Measurements from ENCODE around the gene ACSS1. TPM values are rescaled to one million over a fixed set of nuclear protein-coding genes. Genes with fewer than 3 reads are reported as not detected.

Gene ACSS1
- total and polyA plus RNA-seq, 2 experiments from 2014 or later: 1.3 to 4.1 TPM

DNA sequence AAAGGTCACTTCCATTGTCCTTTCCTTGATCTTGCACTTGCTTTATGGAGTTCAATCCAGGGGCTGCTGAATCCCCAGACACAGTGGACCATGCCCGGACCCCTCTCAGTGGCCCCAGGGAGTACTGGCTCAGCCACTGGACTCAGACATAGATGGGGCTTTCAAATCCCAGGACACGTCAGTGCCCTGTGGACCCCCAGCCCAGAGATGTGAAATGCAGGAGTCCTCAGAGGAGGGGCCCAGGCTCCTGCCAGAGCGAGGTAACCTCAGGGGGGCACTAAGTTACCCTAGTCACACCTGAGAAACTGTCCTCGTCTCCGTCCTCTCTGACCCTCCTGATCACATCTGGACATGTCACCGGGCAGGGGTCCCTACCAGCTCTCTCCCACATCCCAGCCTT lies 46.7 kb downstream of the ACSS1 start:
- DNase-seq (ENCODE audit: low spot score) (no peak), ATAC-seq (no peak)
- Mint-ChIP-seq H3K4me3 (no peak overlapping the region), H3K4me1 (no peaks in the 10 kb centered on the region), H3K9me3 (no peaks in the 10 kb centered on the region), H3K27ac (no peak overlapping the region), H3K27me3 (ENCODE audit: insufficient read depth, low read depth, poor library complexity) (peaks cover 3% of the 10 kb centered on the region), H3K36me3 (ENCODE audit: low read depth) (no peaks in the 10 kb centered on the region)
- no peaks in the 10 kb centered on the region for H3K4me1 ChIP-seq (ENCODE audit: insufficient read depth)
- no peak overlapping the region for H3K4me2 ChIP-seq
- H3K27me3 ChIP-seq (ENCODE audit: insufficient read depth): no peaks in the 10 kb centered on the region
- H3K9me2 ChIP-seq (ENCODE audit: insufficient read depth): no peaks in the 10 kb centered on the region
- no peak overlapping the region for H2AFZ ChIP-seq
- TF ChIP-seq JUNB (IDR thresholded peaks at IDR 0.05; ENCODE audit: unreplicated experiment) (no peak), NANOG (IDR thresholded peaks at IDR 0.05; ENCODE audit: borderline replicate concordance) (no peak), EZH2 (IDR thresholded peaks at IDR 0.05; ENCODE audit: low read depth, unreplicated experiment) (no peak), ZNF462 (CRISPR knock-in tag; IDR thresholded peaks at IDR 0.05) (no peak), STAT1 (IDR thresholded peaks at IDR 0.05; ENCODE audit: unreplicated experiment) (no peak), CREB1 (CRISPR knock-in tag; IDR thresholded peaks at IDR 0.05; ENCODE audit: low read depth) (no peak), POLR2AphosphoS5 (IDR thresholded peaks at IDR 0.05; ENCODE audit: low read depth) (no peak), ZNF114 (CRISPR knock-in tag; IDR thresholded peaks at IDR 0.05) (no peak), EZH2phosphoT487 (IDR thresholded peaks at IDR 0.05; ENCODE audit: unreplicated experiment) (no peak), ZNF331 (CRISPR knock-in tag; IDR thresholded peaks at IDR 0.05; ENCODE audit: low read depth) (no peak)
- TF ChIP-seq, protein P1, sequence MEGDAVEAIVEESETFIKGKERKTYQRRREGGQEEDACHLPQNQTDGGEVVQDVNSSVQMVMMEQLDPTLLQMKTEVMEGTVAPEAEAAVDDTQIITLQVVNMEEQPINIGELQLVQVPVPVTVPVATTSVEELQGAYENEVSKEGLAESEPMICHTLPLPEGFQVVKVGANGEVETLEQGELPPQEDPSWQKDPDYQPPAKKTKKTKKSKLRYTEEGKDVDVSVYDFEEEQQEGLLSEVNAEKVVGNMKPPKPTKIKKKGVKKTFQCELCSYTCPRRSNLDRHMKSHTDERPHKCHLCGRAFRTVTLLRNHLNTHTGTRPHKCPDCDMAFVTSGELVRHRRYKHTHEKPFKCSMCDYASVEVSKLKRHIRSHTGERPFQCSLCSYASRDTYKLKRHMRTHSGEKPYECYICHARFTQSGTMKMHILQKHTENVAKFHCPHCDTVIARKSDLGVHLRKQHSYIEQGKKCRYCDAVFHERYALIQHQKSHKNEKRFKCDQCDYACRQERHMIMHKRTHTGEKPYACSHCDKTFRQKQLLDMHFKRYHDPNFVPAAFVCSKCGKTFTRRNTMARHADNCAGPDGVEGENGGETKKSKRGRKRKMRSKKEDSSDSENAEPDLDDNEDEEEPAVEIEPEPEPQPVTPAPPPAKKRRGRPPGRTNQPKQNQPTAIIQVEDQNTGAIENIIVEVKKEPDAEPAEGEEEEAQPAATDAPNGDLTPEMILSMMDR (conservative IDR thresholded peaks at IDR 0.05; ENCODE audit: low read depth in 2 of 2): no peak
- TF ChIP-seq, protein P2, sequence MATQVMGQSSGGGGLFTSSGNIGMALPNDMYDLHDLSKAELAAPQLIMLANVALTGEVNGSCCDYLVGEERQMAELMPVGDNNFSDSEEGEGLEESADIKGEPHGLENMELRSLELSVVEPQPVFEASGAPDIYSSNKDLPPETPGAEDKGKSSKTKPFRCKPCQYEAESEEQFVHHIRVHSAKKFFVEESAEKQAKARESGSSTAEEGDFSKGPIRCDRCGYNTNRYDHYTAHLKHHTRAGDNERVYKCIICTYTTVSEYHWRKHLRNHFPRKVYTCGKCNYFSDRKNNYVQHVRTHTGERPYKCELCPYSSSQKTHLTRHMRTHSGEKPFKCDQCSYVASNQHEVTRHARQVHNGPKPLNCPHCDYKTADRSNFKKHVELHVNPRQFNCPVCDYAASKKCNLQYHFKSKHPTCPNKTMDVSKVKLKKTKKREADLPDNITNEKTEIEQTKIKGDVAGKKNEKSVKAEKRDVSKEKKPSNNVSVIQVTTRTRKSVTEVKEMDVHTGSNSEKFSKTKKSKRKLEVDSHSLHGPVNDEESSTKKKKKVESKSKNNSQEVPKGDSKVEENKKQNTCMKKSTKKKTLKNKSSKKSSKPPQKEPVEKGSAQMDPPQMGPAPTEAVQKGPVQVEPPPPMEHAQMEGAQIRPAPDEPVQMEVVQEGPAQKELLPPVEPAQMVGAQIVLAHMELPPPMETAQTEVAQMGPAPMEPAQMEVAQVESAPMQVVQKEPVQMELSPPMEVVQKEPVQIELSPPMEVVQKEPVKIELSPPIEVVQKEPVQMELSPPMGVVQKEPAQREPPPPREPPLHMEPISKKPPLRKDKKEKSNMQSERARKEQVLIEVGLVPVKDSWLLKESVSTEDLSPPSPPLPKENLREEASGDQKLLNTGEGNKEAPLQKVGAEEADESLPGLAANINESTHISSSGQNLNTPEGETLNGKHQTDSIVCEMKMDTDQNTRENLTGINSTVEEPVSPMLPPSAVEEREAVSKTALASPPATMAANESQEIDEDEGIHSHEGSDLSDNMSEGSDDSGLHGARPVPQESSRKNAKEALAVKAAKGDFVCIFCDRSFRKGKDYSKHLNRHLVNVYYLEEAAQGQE (IDR thresholded peaks at IDR 0.05; ENCODE audit: unreplicated experiment): no peak
- TF ChIP-seq, protein P3, sequence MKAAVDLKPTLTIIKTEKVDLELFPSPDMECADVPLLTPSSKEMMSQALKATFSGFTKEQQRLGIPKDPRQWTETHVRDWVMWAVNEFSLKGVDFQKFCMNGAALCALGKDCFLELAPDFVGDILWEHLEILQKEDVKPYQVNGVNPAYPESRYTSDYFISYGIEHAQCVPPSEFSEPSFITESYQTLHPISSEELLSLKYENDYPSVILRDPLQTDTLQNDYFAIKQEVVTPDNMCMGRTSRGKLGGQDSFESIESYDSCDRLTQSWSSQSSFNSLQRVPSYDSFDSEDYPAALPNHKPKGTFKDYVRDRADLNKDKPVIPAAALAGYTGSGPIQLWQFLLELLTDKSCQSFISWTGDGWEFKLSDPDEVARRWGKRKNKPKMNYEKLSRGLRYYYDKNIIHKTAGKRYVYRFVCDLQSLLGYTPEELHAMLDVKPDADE (IDR thresholded peaks at IDR 0.05): no peak
- no peaks in the 10 kb centered on the region for H3K79me2 ChIP-seq (replicated peaks; ENCODE audit: insufficient read depth)
- no peak overlapping the region for H3K4me3 ChIP-seq
- H4K20me1 ChIP-seq (replicated peaks; ENCODE audit: insufficient read depth): no peaks in the 10 kb centered on the region
- no peak overlapping the region for H3K27ac ChIP-seq (ENCODE audit: low read depth)
- no peaks in the 10 kb centered on the region for H3K36me3 ChIP-seq (ENCODE audit: insufficient read depth)
- H3F3A ChIP-seq (replicated peaks; ENCODE audit: low read depth): no peaks in the 10 kb centered on the region
